GM18951 (cell line): ENCODE results near the gene PRKD1.

ENCODE experiments used
- POLR2A ChIP-seq: IDR thresholded peaks from 4 replicates; pipeline ENCODE4 v1.6.1; 2011; ENCODE audit warnings: mild to moderate bottlenecking; ENCODE audit not compliant: insufficient read length, insufficient read depth; ENCODE audit errors: extremely low read depth
- in situ Hi-C: fragments of 300-500 bp; cut with MboI; formaldehyde crosslinking; loops from one replicate; pipeline ENCODE4 v1.12.0; 2022; ENCODE audit warnings: low sequenced_read_pairs, mixed read lengths, inconsistent platforms; ENCODE audit not compliant: unreplicated experiment

The PRKD1 gene

DNA sequence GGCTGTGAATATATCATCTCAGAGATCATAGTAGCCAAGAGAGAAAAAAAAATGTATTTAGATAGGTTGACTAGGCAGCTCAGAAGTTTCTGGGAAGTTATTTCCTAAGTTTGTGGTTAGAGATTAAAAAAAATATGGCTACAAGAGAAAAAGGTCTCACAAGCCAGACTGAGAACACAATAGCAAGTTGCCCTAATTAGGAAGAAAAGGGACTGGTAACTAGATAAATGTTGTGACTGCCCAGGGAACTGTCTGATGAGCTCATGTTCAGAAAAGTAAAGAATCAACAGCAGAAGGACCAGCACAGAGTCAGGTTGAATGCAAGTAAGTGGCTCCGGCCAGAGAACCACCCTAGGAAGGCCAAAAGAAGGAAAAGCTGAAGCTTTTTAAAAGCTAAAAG lies 256.6 kb downstream of the PRKD1 start:
- in situ Hi-C loops = no loop called here
- TF ChIP-seq POLR2A = no peak

DNA sequence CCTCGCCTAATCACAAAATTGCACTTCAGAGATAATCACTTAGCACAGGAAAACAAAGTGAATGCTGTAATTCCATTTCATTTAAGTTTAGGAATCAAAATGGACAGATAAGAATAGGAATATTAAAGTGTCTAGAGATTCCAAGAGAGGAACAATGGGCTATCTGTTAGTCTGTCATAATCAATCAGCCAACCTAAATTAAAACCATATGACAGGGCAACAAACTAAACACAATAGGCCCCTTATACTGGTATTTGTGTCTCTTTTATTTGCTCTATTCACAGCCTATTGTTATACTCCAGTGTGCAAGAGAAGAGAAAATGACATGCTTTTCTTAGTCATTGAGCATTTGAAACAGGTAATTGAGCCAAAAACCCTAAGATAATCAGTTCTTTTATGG lies 259.4 kb downstream of the PRKD1 start:
- in situ Hi-C loops = no loop called here

DNA sequence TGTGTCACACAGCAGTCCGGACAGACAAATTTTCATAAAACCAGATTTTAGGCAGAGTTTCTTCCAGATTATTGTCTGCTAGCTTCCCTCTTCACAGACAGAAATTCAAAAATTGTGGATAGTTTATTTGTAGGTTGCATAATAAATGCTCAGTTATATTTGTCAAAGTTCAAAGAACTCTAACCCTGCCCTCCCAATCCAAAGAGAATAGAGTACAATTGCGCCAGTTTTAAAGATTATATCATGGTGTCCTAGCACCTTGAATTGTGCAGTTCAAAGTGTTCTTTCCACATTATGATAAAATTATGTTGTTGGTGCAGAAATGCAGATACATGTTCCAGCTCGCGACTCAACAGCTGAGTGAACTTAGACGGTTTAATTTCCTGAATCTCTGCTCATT lies 263.1 kb downstream of the PRKD1 start:
- no peak for TF ChIP-seq POLR2A

More for the DNA sequence above, 259.4 kb downstream of the PRKD1 start:
- TF ChIP-seq POLR2A = no peak

DNA sequence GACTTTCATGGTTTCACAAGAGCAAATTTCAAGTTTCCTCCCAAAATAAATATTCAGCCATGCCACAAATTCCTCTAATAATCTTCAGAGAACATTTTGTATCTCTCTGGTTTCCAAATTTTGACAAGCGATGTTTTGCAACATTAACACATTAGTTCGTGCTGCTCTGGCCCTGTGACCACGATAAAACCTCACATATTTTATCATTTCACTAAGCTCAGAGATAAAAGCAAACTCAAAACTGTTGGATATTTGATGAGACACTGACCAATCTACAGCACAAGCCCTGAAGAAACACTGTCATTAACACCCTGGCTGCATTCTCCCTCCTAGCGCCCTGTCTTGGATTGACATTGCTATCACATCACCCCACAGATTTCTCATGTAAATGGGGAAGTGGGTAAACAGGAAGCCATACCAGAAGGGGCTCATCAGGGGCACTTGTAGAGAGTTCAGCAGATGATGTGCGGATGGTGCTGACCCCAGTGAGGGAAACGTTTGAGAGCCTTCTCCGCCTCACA lies 264.3 kb downstream of the PRKD1 start:
- TF ChIP-seq POLR2A = no peak
- in situ Hi-C loops = no loop called here

More for the DNA sequence above, 263.1 kb downstream of the PRKD1 start:
- in situ Hi-C loops = no loop called here

DNA sequence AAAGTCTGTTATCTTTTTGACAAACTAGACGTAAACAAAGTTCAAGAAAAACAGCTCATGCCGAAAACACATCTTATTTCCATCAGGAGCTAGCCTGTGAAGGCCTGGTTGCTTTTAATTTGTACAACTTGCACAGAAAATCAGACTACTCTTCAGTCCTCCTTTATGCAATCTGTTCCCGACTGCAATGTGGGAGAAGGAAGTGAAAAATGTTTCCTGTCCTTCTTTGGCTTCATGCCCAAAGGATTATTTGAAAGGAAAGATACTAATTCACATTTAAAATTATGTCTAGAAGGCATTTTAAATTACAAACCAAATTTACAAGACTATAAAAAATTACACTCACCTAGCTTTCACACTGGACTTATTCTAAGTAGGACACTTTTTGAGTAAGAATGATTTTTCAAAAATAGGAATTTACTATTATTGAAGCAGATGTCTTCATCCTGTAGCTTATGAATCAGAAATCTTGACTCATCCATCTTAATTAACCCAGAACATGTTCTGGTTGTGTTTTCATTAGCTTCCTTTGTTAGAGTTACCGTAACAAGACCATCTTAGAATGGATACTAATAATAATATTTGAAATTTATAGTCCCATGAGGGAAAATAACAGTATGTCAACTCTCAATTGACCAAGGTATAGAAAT lies 272.6 kb downstream of the PRKD1 start:
- in situ Hi-C loops = no loop called here
- TF ChIP-seq POLR2A = no peak

DNA sequence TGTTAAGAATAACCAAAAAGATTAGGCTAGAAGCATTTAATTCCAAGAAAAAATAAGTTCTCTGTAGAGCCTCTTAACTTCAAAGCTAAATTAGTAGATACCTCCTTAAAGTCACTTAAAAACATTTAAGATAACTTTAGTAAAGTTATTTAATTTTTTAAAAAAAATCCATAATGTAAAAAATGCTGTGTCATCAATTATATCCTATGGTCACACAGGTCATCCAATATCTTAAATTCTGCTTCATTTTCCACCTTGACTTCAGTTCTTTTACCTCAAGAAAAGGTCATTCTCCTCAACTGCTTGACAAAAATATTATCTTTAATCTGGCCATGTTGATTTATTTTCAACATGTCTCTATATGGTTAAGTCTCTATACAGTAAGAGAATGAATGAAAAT lies 274.3 kb downstream of the PRKD1 start:
- no peak for TF ChIP-seq POLR2A
- in situ Hi-C loops = no loop called here

DNA sequence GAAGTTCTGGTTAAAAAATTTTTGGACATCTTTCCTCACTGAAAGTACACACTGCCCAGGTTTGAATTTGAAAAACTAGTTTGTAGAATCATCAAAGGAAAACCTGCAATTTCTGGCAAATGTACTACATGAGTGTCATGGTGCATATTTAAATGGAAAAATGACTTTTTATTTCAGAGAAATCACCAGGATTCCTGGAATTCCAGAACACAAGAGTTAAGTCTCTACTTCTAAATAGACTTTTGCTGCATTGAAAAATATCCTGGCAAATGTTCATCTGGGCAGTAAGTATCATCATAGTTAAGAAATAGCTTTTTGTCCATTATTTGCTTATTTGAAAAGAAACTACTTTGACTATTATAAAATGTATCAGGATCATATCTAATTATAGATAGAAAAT lies 275.1 kb downstream of the PRKD1 start:
- in situ Hi-C loops = no loop called here
- TF ChIP-seq POLR2A = no peak

DNA sequence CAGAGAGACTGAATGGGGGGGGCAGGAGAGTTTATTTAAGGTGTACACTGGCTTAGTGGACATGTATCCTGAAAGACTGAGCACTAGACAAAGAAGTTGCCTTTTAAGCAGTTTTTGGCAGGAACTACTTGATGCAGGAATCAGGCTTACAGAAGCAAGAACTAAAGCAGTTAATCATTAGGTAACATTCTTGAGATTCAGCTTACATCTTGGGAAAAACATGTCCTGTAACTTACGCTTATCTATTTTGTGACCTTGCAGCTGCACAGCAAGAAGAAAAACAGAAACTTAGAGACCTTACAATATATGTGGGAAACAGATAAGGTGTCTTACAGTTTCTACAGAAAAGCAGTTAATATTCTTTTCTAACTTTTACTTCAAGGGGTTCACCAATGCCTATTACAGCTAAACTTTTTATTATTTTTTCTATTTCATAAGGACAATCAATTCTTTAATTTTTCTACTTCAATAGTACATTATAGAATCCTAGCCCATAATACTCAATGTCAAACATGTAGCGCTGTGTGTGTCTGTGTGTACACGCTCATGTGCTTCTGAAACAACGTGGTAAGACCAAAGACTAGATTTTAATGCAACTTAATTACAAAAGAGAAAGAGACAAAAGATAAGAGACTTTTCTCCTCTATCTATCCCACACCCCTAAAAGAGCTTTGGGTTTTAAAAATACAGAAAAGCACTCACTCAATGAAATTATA lies 276.9 kb downstream of the PRKD1 start:
- in situ Hi-C loops = no loop called here
- no peak for TF ChIP-seq POLR2A

DNA sequence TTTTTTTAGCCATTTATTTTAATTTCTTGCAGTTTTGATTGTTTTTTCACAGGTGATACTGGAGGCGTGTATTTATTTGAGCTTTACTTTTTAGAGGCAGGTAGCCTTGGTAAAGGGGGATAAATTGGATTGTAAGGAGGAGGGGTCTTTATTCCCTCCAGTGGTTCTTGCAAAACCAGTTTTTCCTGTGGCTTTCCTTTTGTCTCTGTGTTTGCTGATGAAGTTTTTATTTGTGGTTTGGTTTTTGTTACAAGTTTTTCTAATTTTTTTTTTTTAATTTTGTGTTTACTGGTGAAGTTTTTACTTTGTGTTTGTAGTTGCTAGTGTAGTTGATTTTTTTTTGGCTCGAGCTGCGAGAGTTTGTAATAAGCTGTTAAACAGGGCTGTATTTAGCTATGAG lies 278.5 kb downstream of the PRKD1 start:
- in situ Hi-C loops = no loop called here
- no peak for TF ChIP-seq POLR2A

DNA sequence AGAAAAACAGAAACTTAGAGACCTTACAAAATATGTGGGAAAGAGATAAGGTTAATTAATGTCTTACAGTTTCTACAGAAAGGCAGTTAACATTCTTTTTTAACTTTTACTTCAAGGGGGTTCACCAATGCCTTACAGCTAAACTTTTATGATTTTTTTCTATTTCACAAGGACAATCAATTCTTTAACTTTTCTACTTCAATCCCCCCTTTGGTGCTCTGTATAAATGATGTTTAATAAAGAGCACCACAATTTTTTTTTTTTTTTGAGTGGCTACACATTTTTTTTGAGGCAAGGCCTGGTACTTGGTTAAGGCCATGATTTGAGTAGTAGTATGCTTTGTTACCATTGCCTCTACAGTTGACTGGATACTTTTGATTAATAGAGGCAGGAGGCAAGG lies 279.6 kb downstream of the PRKD1 start:
- no peak for TF ChIP-seq POLR2A
- in situ Hi-C loops = no loop called here

DNA sequence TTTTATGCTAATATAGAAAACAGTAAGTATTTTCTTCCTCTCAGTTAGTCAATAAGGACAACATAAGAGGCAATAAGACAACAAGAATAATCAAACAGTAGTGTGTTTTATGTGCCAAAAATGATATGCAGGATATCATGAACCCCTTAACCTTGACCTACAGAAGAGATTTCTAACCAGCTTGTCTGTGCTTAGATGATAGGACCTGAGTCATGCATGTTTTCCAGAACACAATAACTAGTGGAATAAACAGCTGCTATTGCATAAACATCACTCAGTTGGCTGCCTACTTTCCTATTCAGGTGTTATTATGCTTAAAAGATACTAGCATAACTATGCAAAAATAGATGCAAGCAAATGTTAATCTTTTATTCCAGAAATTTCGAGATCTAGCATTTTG lies 282.5 kb downstream of the PRKD1 start:
- in situ Hi-C loops = no loop called here
- TF ChIP-seq POLR2A = no peak

DNA sequence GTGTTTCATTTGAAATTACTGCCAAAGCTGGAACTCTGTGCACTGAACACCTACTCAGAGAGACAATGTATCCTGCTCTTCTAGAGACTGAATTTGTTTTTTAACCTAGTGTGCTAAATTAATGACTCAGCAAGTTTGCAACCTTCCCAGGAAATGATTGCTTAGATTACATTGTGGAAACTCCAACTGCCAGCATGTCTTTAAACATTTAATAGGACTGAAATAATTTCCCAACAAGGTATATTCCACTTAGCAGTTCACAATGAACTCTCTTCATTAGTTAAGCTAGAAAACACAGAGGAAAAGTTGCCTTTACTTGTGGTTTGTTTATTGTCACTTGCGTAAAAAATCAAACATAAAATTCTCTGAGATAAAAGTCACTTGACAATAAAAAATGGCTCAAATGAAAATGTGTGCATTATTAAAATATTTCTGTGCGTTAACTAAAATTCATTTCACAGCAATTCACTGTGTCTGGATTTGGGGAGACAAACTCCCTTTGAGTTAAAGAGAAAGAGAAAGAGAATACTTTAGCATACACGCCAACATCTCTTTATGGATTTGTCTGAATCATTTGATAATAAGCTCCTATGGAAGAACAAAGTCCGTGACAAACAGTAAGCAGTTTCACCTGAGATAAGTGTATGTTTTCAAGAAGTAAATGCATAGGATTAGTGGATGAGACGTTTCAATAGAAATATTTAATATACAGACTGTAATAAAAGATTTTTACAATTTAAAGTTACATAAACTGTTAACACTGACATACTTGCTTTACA lies 284.0 kb downstream of the PRKD1 start:
- in situ Hi-C loops = no loop called here

DNA sequence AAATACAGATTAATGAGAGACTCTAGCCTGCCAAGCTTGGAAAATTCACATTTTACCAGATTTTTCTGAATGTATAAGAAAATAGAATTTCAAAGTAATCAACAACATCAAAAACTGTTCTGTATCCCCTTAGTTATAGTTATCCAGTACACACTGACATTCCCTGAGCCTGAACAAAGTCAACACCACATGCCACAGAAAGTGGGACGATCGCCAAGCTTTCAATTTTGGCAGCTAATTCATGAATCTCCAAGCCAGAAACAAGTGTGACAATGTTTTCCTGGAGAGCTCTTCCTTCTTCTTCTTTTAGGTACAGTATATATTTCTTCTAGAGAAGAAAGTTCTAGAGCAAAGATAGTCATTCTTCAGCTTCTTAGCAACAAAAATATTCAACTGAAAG lies 290.2 kb downstream of the PRKD1 start:
- in situ Hi-C loops = no loop called here
- TF ChIP-seq POLR2A = no peak

More for the DNA sequence above, 284.0 kb downstream of the PRKD1 start:
- no peak for TF ChIP-seq POLR2A

DNA sequence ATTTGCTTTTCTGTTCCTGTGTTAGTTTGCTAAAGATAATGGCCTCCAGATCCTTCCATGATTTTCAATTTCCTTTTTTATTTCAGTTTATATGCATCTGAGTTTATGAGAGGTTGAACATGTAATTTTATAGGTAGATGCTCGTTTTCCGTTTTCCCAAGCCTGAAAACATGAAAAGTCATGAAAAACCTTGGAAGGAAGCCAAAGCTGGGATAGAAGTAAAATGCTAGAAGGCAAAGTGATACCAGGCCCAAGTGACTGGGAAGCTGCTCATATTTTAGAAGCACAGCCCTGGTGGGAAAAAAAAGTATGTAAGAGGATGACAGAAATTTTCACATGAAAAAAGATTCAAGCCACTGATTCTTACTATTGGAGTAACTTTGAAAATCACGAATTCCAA lies 290.8 kb downstream of the PRKD1 start:
- no peak for TF ChIP-seq POLR2A
- in situ Hi-C loops = no loop called here

DNA sequence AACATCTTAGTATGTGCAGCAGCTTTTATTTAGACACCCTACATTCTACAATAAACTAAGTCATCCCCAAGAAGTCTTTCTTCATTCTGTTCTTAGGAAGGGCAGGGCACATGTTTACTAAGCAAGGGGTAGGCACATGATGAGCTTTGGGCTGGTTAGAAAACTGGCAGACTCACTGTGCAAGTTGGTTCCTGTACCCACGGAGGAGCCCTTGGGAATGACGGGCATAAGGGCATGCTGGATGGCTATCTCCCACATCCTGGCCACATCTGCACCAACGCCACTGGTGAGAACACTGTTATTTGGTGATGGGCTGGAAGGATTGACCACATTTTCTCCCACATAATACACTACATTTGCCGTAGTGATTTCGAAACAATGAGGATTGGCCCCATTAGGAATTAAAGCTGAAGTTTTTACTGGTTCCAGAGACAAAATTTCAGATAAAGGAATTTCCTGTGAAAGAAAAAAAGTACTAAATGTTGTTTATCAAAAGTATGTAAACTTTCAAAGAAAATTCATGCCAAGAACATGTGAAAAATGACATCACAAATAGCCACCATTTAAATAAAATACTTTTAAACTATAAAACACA lies 297.0 kb downstream of the PRKD1 start:
- no peak for TF ChIP-seq POLR2A
- in situ Hi-C loops = no loop called here
